K562 (cell line): ENCODE data around the gene DCLK1. TPM values are rescaled to one million over a fixed set of nuclear protein-coding genes. Genes with fewer than 3 reads are reported as not detected.

Source experiments
- ATAC-seq: fragments of 200-7000 bp; cut with Tn5 transposase; 3 replicates; pipeline ENCODE4 v1.9.1; 2020; ENCODE audit warnings: moderate library complexity
- BruUV-seq: library from RNA; stranded (reverse); fragments of 400-500 nt; replicated peaks from 2 replicates; lab custom pipeline; 2021; lab: Mats Ljungman, UMichigan
- CTCF ChIA-PET: fragments of 300-600 bp; formaldehyde crosslinking; extraction: SDS; loops from one replicate; lab custom pipeline; 2021; ENCODE audit warnings: low intra/inter-chr PET ratio; lab: Yijun Ruan, JAX
- POLR2A ChIA-PET: fragments of 300-600, 350-650 bp; sonication (Branson Sonifier 250); formaldehyde crosslinking; extraction: SDS; loops from one replicate; lab custom pipeline; 2021; ENCODE audit warnings: antibody characterized with exemption, inconsistent platforms; lab: Yijun Ruan, JAX
- DNase-seq, 4 experiments: peaks; one replicate each; pipeline versions ENCODE4 v3.0.0 to v3.0.0-alpha.2; 2011 to 2018; ENCODE audit warnings: low spot score in 3 of 4, mixed read lengths in 3 of 4; ENCODE audit errors: extremely low read depth in 1 of 4
- FAIRE-seq: peaks from 2 replicates; lab custom pipeline; 2011; peaks lifted over from hg19 to GRCh38; lab: Jason Lieb, UNC
- H2AFZ ChIP-seq: 2 replicates; pipeline ENCODE4 v1.6.0; 2011; ENCODE audit warnings: low read depth, low read length, control low read depth, inconsistent platforms
- H3K27ac ChIP-seq: fragments of 200-600 bp; 3 replicates; pipeline ENCODE4 v1.8.0; 2011; ENCODE audit warnings: low read depth, mild to moderate bottlenecking, control low read depth, inconsistent platforms, low read length, moderate library complexity, mixed read lengths; ENCODE audit errors: extremely low read depth
- H3K27me3 ChIP-seq, 2 experiments: fragments of 300-600 bp in 1 of 2; 2 replicates in 1 of 2; 3 replicates in 1 of 2; pipeline versions ENCODE4 v1.6.0 to v1.8.0; 2011; ENCODE audit warnings: inconsistent platforms in 2 of 2, low read length in 2 of 2, mild to moderate bottlenecking in 1 of 2, mixed read lengths in 1 of 2, moderate library complexity in 1 of 2; ENCODE audit not compliant: control insufficient read depth in 2 of 2, insufficient read depth in 2 of 2
- H3K36me3 ChIP-seq: fragments of 300-600 bp; 3 replicates; pipeline ENCODE4 v1.8.0; 2011; ENCODE audit warnings: mild to moderate bottlenecking, low read length, inconsistent platforms; ENCODE audit not compliant: control insufficient read depth, insufficient read depth
- H3K4me1 ChIP-seq, 2 experiments: fragments of 200-600 bp in 1 of 2; replicated peaks in 1 of 2; 2 replicates in 1 of 2; 3 replicates in 1 of 2; pipeline versions ENCODE4 v1.5.1 to v1.8.0; 2011; ENCODE audit warnings: inconsistent platforms in 2 of 2, low read length in 2 of 2, mild to moderate bottlenecking in 1 of 2, mixed read lengths in 1 of 2, moderate library complexity in 1 of 2; ENCODE audit not compliant: control insufficient read depth in 2 of 2, insufficient read depth in 2 of 2
- H3K4me2 ChIP-seq: 2 replicates; pipeline ENCODE4 v1.6.1; 2011; ENCODE audit warnings: low read length, control low read depth, inconsistent platforms, mixed read lengths; ENCODE audit not compliant: insufficient read depth
- H3K4me3 ChIP-seq: fragments of 200-600 bp; sonication (generic), shearing (Covaris generic); 2 replicates; pipeline ENCODE4 v1.5.1; 2016; ENCODE audit warnings: control low read depth, inconsistent platforms
- H3K79me2 ChIP-seq: fragments of 200-600 bp; 3 replicates; pipeline ENCODE4 v1.8.0; 2011; ENCODE audit warnings: low read length, inconsistent platforms; ENCODE audit not compliant: control insufficient read depth, insufficient read depth
- H3K9ac ChIP-seq, 2 experiments: 2 replicates each; pipeline versions ENCODE4 v1.6.0 to v1.6.1; 2011; ENCODE audit warnings: low read depth in 2 of 2, low read length in 2 of 2, control low read depth in 1 of 2, inconsistent platforms in 1 of 2, mild to moderate bottlenecking in 1 of 2, mixed read lengths in 1 of 2; ENCODE audit not compliant: insufficient read depth in 1 of 2
- H3K9me1 ChIP-seq: one replicate; pipeline ENCODE4 v1.6.0; 2011; ENCODE audit warnings: inconsistent platforms, mild to moderate bottlenecking, low read length, moderate library complexity; ENCODE audit not compliant: control insufficient read depth, insufficient read depth
- H3K9me3 ChIP-seq: replicated peaks from 2 replicates; pipeline ENCODE4 v1.5.1; 2011; ENCODE audit warnings: low read depth, low read length, inconsistent platforms; ENCODE audit not compliant: control insufficient read depth, insufficient read depth
- H4K20me1 ChIP-seq: replicated peaks from 2 replicates; pipeline ENCODE4 v1.6.1; 2011; ENCODE audit warnings: low read length, inconsistent platforms, mixed read lengths; ENCODE audit not compliant: control insufficient read depth, insufficient read depth
- ARID1B ChIP-seq: fragments of 450-650 bp; IDR thresholded peaks from 2 replicates; pipeline ENCODE4 v1.6.1; 2016; ENCODE audit warnings: antibody characterized with exemption, mild to moderate bottlenecking, inconsistent platforms
- BACH1 ChIP-seq: fragments of 200-800 bp; sonication (Bioruptor generic); IDR thresholded peaks from 2 replicates; pipeline ENCODE4 v1.6.1; 2016; ENCODE audit warnings: missing genetic modification characterization, missing compliant biosample characterization
- CBX3 ChIP-seq, 2 experiments: IDR thresholded peaks; 1 replicate in 1 of 2; 2 replicates in 1 of 2; pipeline ENCODE4 v1.6.1; 2012; ENCODE audit warnings: inconsistent platforms in 2 of 2, low read length in 2 of 2, borderline replicate concordance in 1 of 2, control low read depth in 1 of 2
- MCM5 ChIP-seq: fragments of 450-650 bp; IDR thresholded peaks from 2 replicates; pipeline ENCODE4 v1.6.1; 2016; ENCODE audit warnings: low read depth
- SIRT6 ChIP-seq: IDR thresholded peaks from one replicate; pipeline ENCODE4 v1.6.1; 2012; ENCODE audit warnings: low read depth, mild to moderate bottlenecking, control low read depth, inconsistent platforms, low read length, moderate library complexity
- SMARCB1 ChIP-seq: IDR thresholded peaks from 2 replicates; pipeline ENCODE4 v1.6.1; 2011; ENCODE audit warnings: improper control_type of control experiment, low read depth; ENCODE audit not compliant: insufficient read length
- SRSF1 ChIP-seq: fragments of 200-400 bp; formaldehyde crosslinking; IDR thresholded peaks from 2 replicates; pipeline ENCODE4 v1.6.1; 2017; ENCODE audit warnings: mild to moderate bottlenecking, low read depth, low read length, moderate library complexity
- ZNF407 ChIP-seq: fragments of 450-650 bp; IDR thresholded peaks from 2 replicates; pipeline ENCODE4 v1.6.1; 2016; ENCODE audit warnings: low read depth
- ZNF436 ChIP-seq: fragments of 250-450, 450-650 bp; sonication (Bioruptor Pico); formaldehyde crosslinking; IDR thresholded peaks from 2 replicates; pipeline ENCODE4 v1.7.0; 2020; ENCODE audit warnings: mild to moderate bottlenecking
- ZNF696 ChIP-seq: fragments of 250-450 bp; sonication (Bioruptor Pico); conservative IDR thresholded peaks from 2 replicates; pipeline ENCODE4 v1.4.0; 2020; ENCODE audit warnings: mild to moderate bottlenecking, moderate library complexity
- ZNF75A ChIP-seq: fragments of 450-650 bp; formaldehyde crosslinking; IDR thresholded peaks from 2 replicates; pipeline ENCODE4 v1.4.0; 2020; ENCODE audit warnings: mild to moderate bottlenecking
- WGBS: fragments of 100-300 bp; shearing (Covaris generic); methylation state at CpG from one replicate; pipeline ENCODE4 v1.1.6; 2016; ENCODE audit warnings: low coverage, mixed read lengths; ENCODE audit not compliant: insufficient coverage; ENCODE audit errors: missing lambda C conversion rate; 5-methylcytosine and 5-hydroxymethylcytosine counted together
- in situ Hi-C: fragments of 300-500 bp; cut with MboI; formaldehyde crosslinking; loops from 4 replicates; pipeline ENCODE4 v1.15.0; 2018; ENCODE audit warnings: inconsistent platforms, mixed read lengths
- intact Hi-C: fragments of 100-400 bp; cut with micrococcal nuclease; formaldehyde crosslinking; loops from 2 replicates; pipeline ENCODE4 v1.14.2; 2022
- polyA plus RNA-seq, 8 experiments: library from polyadenylated mRNA; depleted of rRNA in 4 of 8; stranded (reverse) in 5 of 8; unstranded in 3 of 8; fragments of >200 nt; fragmentation: Nextera tagmentation in 2 of 8; fragmentation: Illumina TruSeq in 1 of 8; extraction: Ambion mirVana in 2 of 8; extraction: Trizol in 1 of 8; gene quantifications; 2 replicates each; pipeline versions ENCODE4 v1.2.1 to v1.2.3, GENCODE V29; 2011 to 2014; ENCODE audit warnings: inconsistent platforms in 1 of 8, missing spikeins in 1 of 8
- total RNA-seq, 7 experiments: library from RNA; depleted of rRNA in 6 of 7; stranded (reverse); fragments of >200 nt in 6 of 7; fragmentation: Illumina TruSeq in 2 of 7; extraction: Trizol in 2 of 7; gene quantifications; 2 replicates each; pipeline versions ENCODE4 v1.2.1 to v1.2.3, GENCODE V29; 2011 to 2021; ENCODE audit warnings: low replicate concordance in 1 of 7

The DCLK1 gene
- total and polyA plus RNA-seq, 9 of the 15 experiments (the other 6 are each of a cell fraction or from before 2014, with no cell fraction given), result 0.07 TPM; not detected in 8

GRCh38 chr13:35760735-35761281 lies 370.4 kb downstream of the DCLK1 start:
- POLR2A ChIA-PET, result no interaction called here
- WGBS, result 4% methylated on average over 12 of the region's 13 CpGs
- no peak for FAIRE-seq

GRCh38 chr13:35747594-35747993 lies 383.6 kb downstream of the DCLK1 start:
- no peak overlapping the region for H2AFZ ChIP-seq
- no peak overlapping the region for H3K27ac ChIP-seq
- intact Hi-C loops, result no loop called here
- no peaks in the 10 kb centered on the region for H3K36me3 ChIP-seq
- ATAC-seq (no peak), DNase-seq (no peak), FAIRE-seq (no peak)
- H3K9ac ChIP-seq, result no peak overlapping the region
- POLR2A ChIA-PET, result no interaction called here
- no TSS peak for BruUV-seq
- in situ Hi-C loops, result no loop called here
- no peaks in the 10 kb centered on the region for H4K20me1 ChIP-seq
- H3K9me1 ChIP-seq, result no peaks in the 10 kb centered on the region
- no peaks in the 10 kb centered on the region for H3K79me2 ChIP-seq
- H3K4me3 ChIP-seq, result no peak overlapping the region
- H3K4me2 ChIP-seq, result no peak overlapping the region
- no peaks in the 10 kb centered on the region for H3K27me3 ChIP-seq
- H3K9me3 ChIP-seq, result no peaks in the 10 kb centered on the region
- CTCF ChIA-PET, result interaction anchor here (0.6 kb wide), 1 partner anchor 27 kb away, joined by 3 read pairs; no protein-coding TSS in a partner anchor
- no peaks in the 10 kb centered on the region for H3K4me1 ChIP-seq
- WGBS, result 0% methylated on average over 2 of the region's 2 CpGs
- no peak for TF ChIP-seq SRSF1
- TF ChIP-seq ZNF407, result no peak
- TF ChIP-seq SIRT6, result no peak
- TF ChIP-seq ZNF696 (CRISPR knock-in tag), result no peak
- TF ChIP-seq ZNF436, result no peak
- no peak for TF ChIP-seq MCM5
- no peak for TF ChIP-seq BACH1 (tag)

More at GRCh38 chr13:35760735-35761281, 370.4 kb downstream of the DCLK1 start:
- H3K4me2 ChIP-seq, result no peak overlapping the region
- H3K27me3 ChIP-seq, result no peaks in the 10 kb centered on the region
- no peaks in the 10 kb centered on the region for H3K9me3 ChIP-seq
- TF ChIP-seq SMARCB1 (no peak), ARID1B (no peak), CBX3 (IDR thresholded peaks at IDR 0.05; ENCODE audit: borderline replicate concordance in 1 of 2, low read length in 2 of 2) (no peak), ZNF75A (peak; percentile 61; the same call in 1 of the 2 replicates)
- H3K4me3 ChIP-seq, result no peak overlapping the region
- H3K4me1 ChIP-seq, result no peaks in the 10 kb centered on the region
- no TSS peak for BruUV-seq
- H3K27ac ChIP-seq, result no peak overlapping the region
- intact Hi-C loops (no loop called here), in situ Hi-C loops (no loop called here)
- H3K36me3 ChIP-seq, result no peaks in the 10 kb centered on the region
- H3K9ac ChIP-seq, result no peak overlapping the region
- ATAC-seq, result no peak
- H4K20me1 ChIP-seq, result no peaks in the 10 kb centered on the region
- no peak for DNase-seq
- no peak overlapping the region for H2AFZ ChIP-seq
- no peaks in the 10 kb centered on the region for H3K79me2 ChIP-seq
- CTCF ChIA-PET, result no interaction called here
- H3K9me1 ChIP-seq, result no peaks in the 10 kb centered on the region
